ENCODE results near the gene ATP1A3. TPM values are rescaled to one million over a fixed set of nuclear protein-coding genes. Genes with fewer than 3 reads are reported as not detected.

ATP1A3 gene
- total RNA-seq, 3 donors from 2014 or later: 2.8 to 4.9 (median 3.7) TPM

GRCh38 chr19:41936961-41937360, 57.1 kb downstream of the ATP1A3 start:
- no peak overlapping the region for H3K4me3 Mint-ChIP-seq
- peaks cover 52% of the 10 kb centered on the region for H3K4me1 Mint-ChIP-seq (ENCODE audit: low read depth)
- DNase-seq: no peak
- H3K27me3 Mint-ChIP-seq (ENCODE audit: low read depth): peaks cover 7% of the 10 kb centered on the region
- H3K9me3 Mint-ChIP-seq: no peaks in the 10 kb centered on the region
- ATAC-seq: no peak
- no peaks in the 10 kb centered on the region for H3K36me3 Mint-ChIP-seq (ENCODE audit: insufficient read depth)

- no peaks in the 10 kb centered on the region for H3K36me3 Mint-ChIP-seq (ENCODE audit: insufficient read depth)
- peaks cover 47% of the 10 kb centered on the region for H3K4me1 Mint-ChIP-seq (ENCODE audit: low read depth)
- peak; percentile 45 for DNase-seq
- H3K4me3 Mint-ChIP-seq: peak overlapping the region; percentile 1
- no peaks in the 10 kb centered on the region for H3K9me3 Mint-ChIP-seq
- H3K27me3 Mint-ChIP-seq (ENCODE audit: low read depth): peaks cover 5% of the 10 kb centered on the region
- peak; percentile 61 to 75 for ATAC-seq
Measured at GRCh38 chr19:41936416-41936850, 57.6 kb downstream of the ATP1A3 start.

- Mint-ChIP-seq H3K27me3 (ENCODE audit: low read depth) (peaks cover 4% of the 10 kb centered on the region), H3K9me3 (no peaks in the 10 kb centered on the region), H3K4me3 (no peak overlapping the region), H3K4me1 (ENCODE audit: low read depth) (peaks cover 46% of the 10 kb centered on the region), H3K36me3 (ENCODE audit: insufficient read depth) (no peaks in the 10 kb centered on the region)
- DNase-seq (no peak), ATAC-seq (peak in 1 of 2 donors; percentile 4)
Measured at GRCh38 chr19:41935760-41936415, 58.1 kb downstream of the ATP1A3 start.

GRCh38 chr19:41934849-41935374, 59.1 kb downstream of the ATP1A3 start:
- Mint-ChIP-seq H3K9me3 (no peaks in the 10 kb centered on the region), H3K4me3 (peak overlapping the region; percentile 31), H3K36me3 (ENCODE audit: insufficient read depth) (no peaks in the 10 kb centered on the region), H3K27me3 (ENCODE audit: low read depth) (peaks cover 4% of the 10 kb centered on the region), H3K4me1 (ENCODE audit: low read depth) (peaks cover 52% of the 10 kb centered on the region)
- DNase-seq: peak; percentile 81
- ATAC-seq: peak; percentile 64 to 65

- no peak for ATAC-seq
- Mint-ChIP-seq H3K4me1 (ENCODE audit: low read depth) (peaks cover 61% of the 10 kb centered on the region), H3K36me3 (ENCODE audit: insufficient read depth) (no peaks in the 10 kb centered on the region), H3K9me3 (no peaks in the 10 kb centered on the region), H3K4me3 (no peak overlapping the region), H3K27me3 (ENCODE audit: low read depth) (peaks cover 4% of the 10 kb centered on the region)
- DNase-seq: no peak
Measured at GRCh38 chr19:41933693-41934426, 60.2 kb downstream of the ATP1A3 start.

GRCh38 chr19:41932720-41933332, 61.2 kb downstream of the ATP1A3 start:
- DNase-seq: no peak

GRCh38 chr19:41932259-41932719, 61.7 kb downstream of the ATP1A3 start:
- no peaks in the 10 kb centered on the region for H3K9me3 Mint-ChIP-seq
- peaks cover 60% of the 10 kb centered on the region for H3K4me1 Mint-ChIP-seq (ENCODE audit: low read depth)

More at GRCh38 chr19:41932720-41933332, 61.2 kb downstream of the ATP1A3 start:
- peaks cover 4% of the 10 kb centered on the region for H3K27me3 Mint-ChIP-seq (ENCODE audit: low read depth)
- H3K4me3 Mint-ChIP-seq: no peak overlapping the region
- no peaks in the 10 kb centered on the region for H3K9me3 Mint-ChIP-seq
- peaks cover 64% of the 10 kb centered on the region for H3K4me1 Mint-ChIP-seq (ENCODE audit: low read depth)
- no peak for ATAC-seq
- no peaks in the 10 kb centered on the region for H3K36me3 Mint-ChIP-seq (ENCODE audit: insufficient read depth)

GRCh38 chr19:41930926-41931592, 63.0 kb downstream of the ATP1A3 start:
- no peak for ATAC-seq
- Mint-ChIP-seq H3K36me3 (ENCODE audit: insufficient read depth) (no peaks in the 10 kb centered on the region), H3K4me1 (ENCODE audit: low read depth) (peaks cover 51% of the 10 kb centered on the region), H3K27me3 (ENCODE audit: low read depth) (peaks cover 2% of the 10 kb centered on the region), H3K9me3 (no peaks in the 10 kb centered on the region), H3K4me3 (no peak overlapping the region)
- no peak for DNase-seq

More at GRCh38 chr19:41932259-41932719, 61.7 kb downstream of the ATP1A3 start:
- H3K4me3 Mint-ChIP-seq: no peak overlapping the region
- ATAC-seq (no peak), DNase-seq (no peak)
- no peaks in the 10 kb centered on the region for H3K36me3 Mint-ChIP-seq (ENCODE audit: insufficient read depth)
- H3K27me3 Mint-ChIP-seq (ENCODE audit: low read depth): peaks cover 4% of the 10 kb centered on the region

- DNase-seq (no peak), ATAC-seq (no peak)
- peaks cover 2% of the 10 kb centered on the region for H3K27me3 Mint-ChIP-seq (ENCODE audit: low read depth)
- peaks cover 47% of the 10 kb centered on the region for H3K4me1 Mint-ChIP-seq (ENCODE audit: low read depth)
- no peaks in the 10 kb centered on the region for H3K9me3 Mint-ChIP-seq
- no peak overlapping the region for H3K4me3 Mint-ChIP-seq
- H3K36me3 Mint-ChIP-seq (ENCODE audit: insufficient read depth): no peaks in the 10 kb centered on the region
Measured at GRCh38 chr19:41930322-41930722, 63.7 kb downstream of the ATP1A3 start.

- DNase-seq: no peak
- Mint-ChIP-seq H3K27me3 (ENCODE audit: low read depth) (no peaks in the 10 kb centered on the region), H3K9me3 (no peaks in the 10 kb centered on the region), H3K4me3 (peak overlapping the region; percentile 37), H3K4me1 (ENCODE audit: low read depth) (peaks cover 40% of the 10 kb centered on the region), H3K36me3 (ENCODE audit: insufficient read depth) (no peaks in the 10 kb centered on the region)
- no peak for ATAC-seq
Measured at GRCh38 chr19:41929536-41930071, 64.4 kb downstream of the ATP1A3 start.

GRCh38 chr19:41928754-41929535, 65.1 kb downstream of the ATP1A3 start:
- no peaks in the 10 kb centered on the region for H3K9me3 Mint-ChIP-seq
- no peak for DNase-seq
- peak; percentile 65 to 68 for ATAC-seq
- no peaks in the 10 kb centered on the region for H3K36me3 Mint-ChIP-seq (ENCODE audit: insufficient read depth)
- H3K27me3 Mint-ChIP-seq (ENCODE audit: low read depth): no peaks in the 10 kb centered on the region
- H3K4me1 Mint-ChIP-seq (ENCODE audit: low read depth): peaks cover 36% of the 10 kb centered on the region
- peak overlapping the region; percentile 83 for H3K4me3 Mint-ChIP-seq

GRCh38 chr19:41928221-41928683, 65.8 kb downstream of the ATP1A3 start, which contains the start of gene ERFL:
Gene ERFL (minus strand): TSS chr19:41928449. CDS start chr19:41912919, 15,530 bp downstream.
- DNase-seq (peak; percentile 38), ATAC-seq (peak; percentile 58 to 62)

More at GRCh38 chr19:41928221-41928683, 65.8 kb downstream of the ATP1A3 start, which contains the start of gene ERFL:
- H3K4me1 Mint-ChIP-seq (ENCODE audit: low read depth): peaks cover 32% of the 10 kb centered on the region
- peak within 1 kb of the TSS; percentile 83 for H3K4me3 Mint-ChIP-seq
- H3K9me3 Mint-ChIP-seq: no peaks in the 10 kb centered on the region
- no peaks in the 10 kb centered on the region for H3K27me3 Mint-ChIP-seq (ENCODE audit: low read depth)
- peaks cover 2% of the 10 kb centered on the region for H3K36me3 Mint-ChIP-seq (ENCODE audit: insufficient read depth)

All from activated T-cell treated with anti-CD3 and anti-CD28 coated beads, Interleukin-2, amount 50 U/mL, for 4 hours (primary cell).